ENCODE measurements around the gene PYM1.
"Not testable (repeated sequence)": the region's sequence is repeated elsewhere in the genome, so short reads cannot be mapped to it uniquely, and the experiment has no call there.

The PYM1 gene

GRCh38 chr12:55865327-55865726 lies 62.4 kb downstream of the PYM1 start:
- DNase-seq (ENCODE audit: extremely low read depth, low read depth), result no peak
- H3K4me3 ChIP-seq (replicated peaks; ENCODE audit: low read depth, low read length), result no peak overlapping the region
- TF ChIP-seq CTCF (IDR thresholded peaks at IDR 0.05; ENCODE audit: low read depth, low read length, missing control alignments), result no peak

DNA sequence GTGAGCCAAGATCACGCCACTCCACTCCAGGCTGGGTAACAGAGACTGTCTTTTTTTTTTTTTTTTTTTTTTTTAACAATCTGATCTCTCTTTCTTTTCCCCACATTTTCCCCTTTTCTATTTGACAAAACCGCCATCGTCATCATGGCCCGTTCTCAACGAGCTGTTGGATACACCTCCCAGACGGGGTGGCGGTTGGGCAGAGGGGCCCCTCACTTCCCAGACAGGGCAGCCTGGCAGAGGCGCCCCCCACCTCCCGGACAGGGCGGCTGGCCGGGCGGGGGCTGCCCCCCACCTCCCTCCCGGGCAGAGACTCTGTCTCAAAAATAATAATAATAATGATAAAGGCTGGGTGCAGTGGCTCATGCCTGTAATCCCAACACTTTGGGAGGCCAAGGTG lies 64.8 kb downstream of the PYM1 start:
- H3K4me3 ChIP-seq (replicated peaks; ENCODE audit: low read depth, low read length); DNase-seq (ENCODE audit: extremely low read depth, low read depth): not testable (repeated sequence)

DNA sequence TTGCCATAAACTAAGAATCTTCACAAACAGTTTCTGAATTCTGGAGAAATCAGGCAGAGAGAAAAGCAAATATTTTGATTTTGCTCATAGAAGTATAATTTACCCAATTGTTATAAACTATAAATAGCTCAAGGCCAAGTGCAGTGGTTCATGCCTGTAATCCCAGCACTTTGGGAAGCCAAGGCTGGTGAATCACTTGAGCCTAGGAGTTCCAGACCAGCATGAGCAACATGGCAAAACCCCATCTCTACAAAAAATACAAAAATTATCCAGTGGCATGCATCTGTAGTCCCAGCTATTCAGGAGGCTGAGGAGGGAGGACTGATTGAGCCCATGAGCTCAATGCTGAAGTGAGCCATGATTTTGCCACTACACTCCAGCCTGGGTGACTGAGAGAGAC lies 65.4 kb downstream of the PYM1 start:
- no peak for TF ChIP-seq CTCF (IDR thresholded peaks at IDR 0.05; ENCODE audit: low read depth, low read length, missing control alignments)
- DNase-seq (ENCODE audit: extremely low read depth, low read depth), result no peak
- H3K4me3 ChIP-seq (replicated peaks; ENCODE audit: low read depth, low read length), result no peak overlapping the region

DNA sequence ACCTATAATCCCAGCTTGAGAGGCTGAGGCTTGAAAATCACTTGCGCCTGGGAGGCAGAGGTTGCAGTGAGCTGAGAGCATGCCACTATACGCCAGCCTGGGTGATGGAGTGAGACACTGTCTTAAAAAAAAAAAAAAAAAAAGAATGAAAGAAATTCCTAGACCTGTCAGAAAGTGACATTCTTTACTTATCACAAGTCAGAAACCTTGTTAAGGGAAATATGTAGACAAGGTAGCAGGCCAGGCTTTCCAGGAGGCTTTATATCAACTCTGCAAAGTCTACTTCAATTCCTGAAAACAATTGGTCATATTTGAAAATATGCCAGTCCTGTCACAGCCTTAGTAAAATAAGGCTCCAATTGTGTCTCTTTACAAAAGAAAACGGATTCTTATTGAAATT lies 65.8 kb downstream of the PYM1 start:
- no peak for DNase-seq (ENCODE audit: extremely low read depth, low read depth)
- no peak overlapping the region for H3K4me3 ChIP-seq (replicated peaks; ENCODE audit: low read depth, low read length)
- TF ChIP-seq CTCF (IDR thresholded peaks at IDR 0.05; ENCODE audit: low read depth, low read length, missing control alignments), result no peak

DNA sequence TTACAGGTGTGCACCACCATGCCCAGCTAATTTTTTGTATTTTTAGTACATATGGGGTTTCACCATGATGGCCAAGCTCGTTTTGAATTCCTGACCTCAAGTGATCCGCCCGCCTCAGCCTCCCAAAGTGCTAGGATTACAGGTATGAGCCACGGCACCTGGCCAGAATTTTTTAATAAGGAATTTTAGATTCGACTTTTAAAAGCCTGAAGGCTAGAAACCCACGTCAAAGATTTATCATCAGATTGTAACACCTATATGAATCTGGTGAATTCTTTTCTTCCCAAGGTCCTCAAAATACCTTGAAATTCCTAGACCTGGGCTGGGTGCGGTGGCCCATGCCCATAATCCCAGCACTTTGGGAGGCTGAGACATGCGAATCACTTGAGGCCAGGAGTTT lies 66.3 kb downstream of the PYM1 start:
- no peak overlapping the region for H3K4me3 ChIP-seq (replicated peaks; ENCODE audit: low read depth, low read length)
- TF ChIP-seq CTCF (IDR thresholded peaks at IDR 0.05; ENCODE audit: low read depth, low read length, missing control alignments), result no peak
- DNase-seq (ENCODE audit: extremely low read depth, low read depth), result no peak

- DNase-seq (ENCODE audit: extremely low read depth, low read depth), result no peak
- no peak overlapping the region for H3K4me3 ChIP-seq (replicated peaks; ENCODE audit: low read depth, low read length)
- no peak for TF ChIP-seq CTCF (IDR thresholded peaks at IDR 0.05; ENCODE audit: low read depth, low read length, missing control alignments)
Measured at GRCh38 chr12:55852740-55853139, 75.0 kb downstream of the PYM1 start.
